K562 (cell line): Measurements from ENCODE around the gene CNGB1. TPM values are rescaled to one million over a fixed set of nuclear protein-coding genes. Genes with fewer than 3 reads are reported as not detected.
"Not testable (repeated sequence)": the region's sequence is repeated elsewhere in the genome, so short reads cannot be mapped to it uniquely, and the experiment has no call there.

Experiments used
- ATAC-seq: fragments of 200-7000 bp; cut with Tn5 transposase; 3 replicates; pipeline ENCODE4 v1.9.1; 2020; ENCODE audit warnings: moderate library complexity
- BruUV-seq: library from RNA; stranded (reverse); fragments of 400-500 nt; replicated peaks from 2 replicates; lab custom pipeline; 2021; lab: Mats Ljungman, UMichigan
- CTCF ChIA-PET: fragments of 300-600 bp; formaldehyde crosslinking; extraction: SDS; loops from one replicate; lab custom pipeline; 2021; ENCODE audit warnings: low intra/inter-chr PET ratio; lab: Yijun Ruan, JAX
- POLR2A ChIA-PET: fragments of 300-600, 350-650 bp; sonication (Branson Sonifier 250); formaldehyde crosslinking; extraction: SDS; loops from one replicate; lab custom pipeline; 2021; ENCODE audit warnings: antibody characterized with exemption, inconsistent platforms; lab: Yijun Ruan, JAX
- DNase-seq, 4 experiments: peaks; one replicate each; pipeline versions ENCODE4 v3.0.0 to v3.0.0-alpha.2; 2011 to 2018; ENCODE audit warnings: low spot score in 3 of 4, mixed read lengths in 3 of 4; ENCODE audit errors: extremely low read depth in 1 of 4
- FAIRE-seq: peaks from 2 replicates; lab custom pipeline; 2011; peaks lifted over from hg19 to GRCh38; lab: Jason Lieb, UNC
- H2AFZ ChIP-seq: 2 replicates; pipeline ENCODE4 v1.6.0; 2011; ENCODE audit warnings: low read depth, low read length, control low read depth, inconsistent platforms
- H3K27ac ChIP-seq: fragments of 200-600 bp; 3 replicates; pipeline ENCODE4 v1.8.0; 2011; ENCODE audit warnings: low read depth, mild to moderate bottlenecking, control low read depth, inconsistent platforms, low read length, moderate library complexity, mixed read lengths; ENCODE audit errors: extremely low read depth
- H3K27me3 ChIP-seq, 2 experiments: fragments of 300-600 bp in 1 of 2; 2 replicates in 1 of 2; 3 replicates in 1 of 2; pipeline versions ENCODE4 v1.6.0 to v1.8.0; 2011; ENCODE audit warnings: inconsistent platforms in 2 of 2, low read length in 2 of 2, mild to moderate bottlenecking in 1 of 2, mixed read lengths in 1 of 2, moderate library complexity in 1 of 2; ENCODE audit not compliant: control insufficient read depth in 2 of 2, insufficient read depth in 2 of 2
- H3K36me3 ChIP-seq: fragments of 300-600 bp; 3 replicates; pipeline ENCODE4 v1.8.0; 2011; ENCODE audit warnings: mild to moderate bottlenecking, low read length, inconsistent platforms; ENCODE audit not compliant: control insufficient read depth, insufficient read depth
- H3K4me1 ChIP-seq, 2 experiments: fragments of 200-600 bp in 1 of 2; replicated peaks in 1 of 2; 2 replicates in 1 of 2; 3 replicates in 1 of 2; pipeline versions ENCODE4 v1.5.1 to v1.8.0; 2011; ENCODE audit warnings: inconsistent platforms in 2 of 2, low read length in 2 of 2, mild to moderate bottlenecking in 1 of 2, mixed read lengths in 1 of 2, moderate library complexity in 1 of 2; ENCODE audit not compliant: control insufficient read depth in 2 of 2, insufficient read depth in 2 of 2
- H3K4me2 ChIP-seq: 2 replicates; pipeline ENCODE4 v1.6.1; 2011; ENCODE audit warnings: low read length, control low read depth, inconsistent platforms, mixed read lengths; ENCODE audit not compliant: insufficient read depth
- H3K4me3 ChIP-seq: fragments of 200-600 bp; sonication (generic), shearing (Covaris generic); 2 replicates; pipeline ENCODE4 v1.5.1; 2016; ENCODE audit warnings: control low read depth, inconsistent platforms
- H3K79me2 ChIP-seq: fragments of 200-600 bp; 3 replicates; pipeline ENCODE4 v1.8.0; 2011; ENCODE audit warnings: low read length, inconsistent platforms; ENCODE audit not compliant: control insufficient read depth, insufficient read depth
- H3K9ac ChIP-seq, 2 experiments: 2 replicates each; pipeline versions ENCODE4 v1.6.0 to v1.6.1; 2011; ENCODE audit warnings: low read depth in 2 of 2, low read length in 2 of 2, control low read depth in 1 of 2, inconsistent platforms in 1 of 2, mild to moderate bottlenecking in 1 of 2, mixed read lengths in 1 of 2; ENCODE audit not compliant: insufficient read depth in 1 of 2
- H3K9me1 ChIP-seq: one replicate; pipeline ENCODE4 v1.6.0; 2011; ENCODE audit warnings: inconsistent platforms, mild to moderate bottlenecking, low read length, moderate library complexity; ENCODE audit not compliant: control insufficient read depth, insufficient read depth
- H3K9me3 ChIP-seq: replicated peaks from 2 replicates; pipeline ENCODE4 v1.5.1; 2011; ENCODE audit warnings: low read depth, low read length, inconsistent platforms; ENCODE audit not compliant: control insufficient read depth, insufficient read depth
- H4K20me1 ChIP-seq: replicated peaks from 2 replicates; pipeline ENCODE4 v1.6.1; 2011; ENCODE audit warnings: low read length, inconsistent platforms, mixed read lengths; ENCODE audit not compliant: control insufficient read depth, insufficient read depth
- BHLHE40 ChIP-seq: IDR thresholded peaks from 2 replicates; pipeline ENCODE4 v1.6.1; 2011; ENCODE audit warnings: low read length, improper control_type of control experiment
- KDM1A ChIP-seq, 2 experiments: fragments of 450-650 bp; IDR thresholded peaks; 2 replicates each; pipeline ENCODE4 v1.6.1; 2016; ENCODE audit warnings: mild to moderate bottlenecking in 2 of 2
- RCOR1 ChIP-seq, 2 experiments: IDR thresholded peaks; 2 replicates each; pipeline ENCODE4 v1.6.1; 2012; ENCODE audit warnings: low read depth in 2 of 2, low read length in 2 of 2, borderline replicate concordance in 1 of 2, improper control_type of control experiment in 1 of 2
- ZBTB9 ChIP-seq: fragments of 450-650 bp; formaldehyde crosslinking; IDR thresholded peaks from 2 replicates; pipeline ENCODE4 v1.4.0; 2020; ENCODE audit warnings: mild to moderate bottlenecking, moderate library complexity
- WGBS: fragments of 100-300 bp; shearing (Covaris generic); methylation state at CpG from one replicate; pipeline ENCODE4 v1.1.6; 2016; ENCODE audit warnings: low coverage, mixed read lengths; ENCODE audit not compliant: insufficient coverage; ENCODE audit errors: missing lambda C conversion rate; 5-methylcytosine and 5-hydroxymethylcytosine counted together
- in situ Hi-C: fragments of 300-500 bp; cut with MboI; formaldehyde crosslinking; loops from 4 replicates; pipeline ENCODE4 v1.15.0; 2018; ENCODE audit warnings: inconsistent platforms, mixed read lengths
- intact Hi-C: fragments of 100-400 bp; cut with micrococcal nuclease; formaldehyde crosslinking; loops from 2 replicates; pipeline ENCODE4 v1.14.2; 2022
- polyA plus RNA-seq, 8 experiments: library from polyadenylated mRNA; depleted of rRNA in 4 of 8; stranded (reverse) in 5 of 8; unstranded in 3 of 8; fragments of >200 nt; fragmentation: Nextera tagmentation in 2 of 8; fragmentation: Illumina TruSeq in 1 of 8; extraction: Ambion mirVana in 2 of 8; extraction: Trizol in 1 of 8; gene quantifications; 2 replicates each; pipeline versions ENCODE4 v1.2.1 to v1.2.3, GENCODE V29; 2011 to 2014; ENCODE audit warnings: inconsistent platforms in 1 of 8, missing spikeins in 1 of 8
- total RNA-seq, 7 experiments: library from RNA; depleted of rRNA in 6 of 7; stranded (reverse); fragments of >200 nt in 6 of 7; fragmentation: Illumina TruSeq in 2 of 7; extraction: Trizol in 2 of 7; gene quantifications; 2 replicates each; pipeline versions ENCODE4 v1.2.1 to v1.2.3, GENCODE V29; 2011 to 2021; ENCODE audit warnings: low replicate concordance in 1 of 7

The CNGB1 gene
- total and polyA plus RNA-seq, 9 of the 15 experiments (the other 6 are each of a cell fraction or from before 2014, with no cell fraction given), result not detected

GRCh38 chr16:57858635-57859034 lies 112.3 kb downstream of the CNGB1 start:
- ChIA-PET POLR2A (no interaction called here), CTCF (interaction anchor here (0.6 to 1.2 kb wide), 2 partner anchors 210 to 263 kb away, joined by 3 read pairs; no protein-coding TSS in a partner anchor)
- Histone ChIP-seq H3K9me1 (no peaks in the 10 kb centered on the region), H3K9me3 (no peaks in the 10 kb centered on the region), H3K4me3 (no peak overlapping the region), H3K9ac (no peak overlapping the region), H4K20me1 (no peaks in the 10 kb centered on the region), H3K4me2 (no peak overlapping the region), H3K79me2 (no peaks in the 10 kb centered on the region), H3K27me3 (peaks cover 5% of the 10 kb centered on the region in 2 experiments; a peak in 2 of 5 replicates), H3K36me3 (no peaks in the 10 kb centered on the region; the same call in 2 of the 3 replicates), H2AFZ (no peak overlapping the region), H3K27ac (no peak overlapping the region), H3K4me1 (peaks cover 3 to 12% of the 10 kb centered on the region in 2 experiments; a peak in 3 of 5 replicates)
- no peak for FAIRE-seq
- in situ Hi-C loops, result no loop called here
- no peak for ATAC-seq
- intact Hi-C loops, result loop anchor here (2.0 kb wide), 1 partner anchor 58 kb away; no protein-coding TSS in a partner anchor
- WGBS, result 4% methylated on average over 8 of the region's 8 CpGs
- peak; percentile 74 for TF ChIP-seq BHLHE40
- TF ChIP-seq ZBTB9 (CRISPR knock-in tag), result no peak
- peak; percentile 32 to 70; a peak in 2 of 4 replicates for TF ChIP-seq KDM1A (IDR thresholded peaks at IDR 0.05)
- 0 out of 4 replicates have a peak, but pooled peaks of 1 of the 2 experiments have one; percentile 30 for TF ChIP-seq RCOR1 (IDR thresholded peaks at IDR 0.05; ENCODE audit: borderline replicate concordance in 1 of 2, low read depth in 2 of 2, low read length in 2 of 2)
- BruUV-seq, result no TSS peak
- DNase-seq, result no peak

- ATAC-seq, H2AFZ ChIP-seq, POLR2A ChIA-PET, BruUV-seq, H3K9me1 ChIP-seq, DNase-seq, H3K27me3 ChIP-seq, H3K4me3 ChIP-seq, H3K9me3 ChIP-seq, FAIRE-seq, H4K20me1 ChIP-seq, H3K4me2 ChIP-seq, H3K27ac ChIP-seq, in situ Hi-C loops, H3K79me2 ChIP-seq, CTCF ChIA-PET, H3K4me1 ChIP-seq, H3K36me3 ChIP-seq, H3K9ac ChIP-seq: not testable (repeated sequence)
- intact Hi-C loops, result loop anchor here (2.0 kb wide), 1 partner anchor 57 kb away; no protein-coding TSS in a partner anchor
- WGBS, result 28% methylated on average over 10 of the region's 10 CpGs
These were observed 112.9 kb downstream of the CNGB1 start for GRCh38 chr16:57857991-57858390.
